IPS-NIHi7 (cell line): Measurements from ENCODE around the gene PALLD.
"Not testable (repeated sequence)": the region's sequence is repeated elsewhere in the genome, so short reads cannot be mapped to it uniquely, and the experiment has no call there.

ENCODE experiments used
- DNase-seq: peaks from one replicate; pipeline ENCODE4 v3.0.0; 2012; ENCODE audit warnings: mixed read lengths; ENCODE audit errors: extremely low spot score

PALLD gene

DNA sequence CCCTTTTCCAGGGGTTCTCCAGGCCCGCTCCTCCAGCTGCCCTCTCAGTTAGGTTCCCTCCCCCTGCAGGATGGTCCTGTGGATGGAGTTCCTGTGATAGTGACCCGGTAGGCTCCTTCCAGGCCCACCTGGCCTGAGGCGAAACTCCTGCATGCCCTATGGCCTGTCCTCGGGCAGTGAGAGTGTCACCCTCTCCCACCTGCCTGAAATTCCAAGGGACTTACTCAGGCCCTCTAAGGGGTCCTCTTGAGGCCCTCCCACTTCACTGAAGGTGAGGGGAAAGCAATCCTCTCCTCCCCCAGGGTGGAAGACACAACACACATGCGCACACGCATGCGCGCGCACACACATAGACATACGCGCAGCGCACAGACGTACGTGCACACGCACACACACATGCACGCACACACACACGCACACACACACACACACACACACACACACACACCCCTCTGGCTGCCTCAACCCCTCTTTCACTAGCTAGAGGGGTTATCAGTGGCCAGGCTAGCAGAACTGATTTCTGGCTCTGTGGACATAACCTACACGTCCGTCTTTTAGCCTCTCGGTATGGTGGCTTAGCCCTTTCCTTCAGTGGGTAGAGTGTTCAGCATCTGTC lies 297.3 kb downstream of the PALLD start:
- DNase-seq: no peak

DNA sequence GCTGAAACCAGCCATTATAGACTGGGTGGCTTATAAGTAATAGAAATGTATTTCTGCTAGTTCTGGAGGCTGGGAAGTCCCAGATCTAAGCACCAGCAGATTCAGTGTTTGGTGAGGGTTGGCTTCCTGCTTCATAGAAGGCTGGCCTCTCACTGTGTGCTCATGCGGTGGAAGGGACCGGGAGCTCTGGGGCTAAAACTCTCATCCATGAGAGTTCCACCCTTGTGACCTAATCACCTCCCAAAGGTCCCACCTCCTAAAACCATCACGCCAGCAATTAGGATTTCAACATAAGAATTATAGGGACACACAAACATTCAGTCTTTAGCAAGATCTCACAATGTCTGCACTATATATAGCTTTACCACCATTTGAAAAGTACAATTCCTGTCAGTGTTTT lies 298.0 kb downstream of the PALLD start:
- DNase-seq: no peak

DNA sequence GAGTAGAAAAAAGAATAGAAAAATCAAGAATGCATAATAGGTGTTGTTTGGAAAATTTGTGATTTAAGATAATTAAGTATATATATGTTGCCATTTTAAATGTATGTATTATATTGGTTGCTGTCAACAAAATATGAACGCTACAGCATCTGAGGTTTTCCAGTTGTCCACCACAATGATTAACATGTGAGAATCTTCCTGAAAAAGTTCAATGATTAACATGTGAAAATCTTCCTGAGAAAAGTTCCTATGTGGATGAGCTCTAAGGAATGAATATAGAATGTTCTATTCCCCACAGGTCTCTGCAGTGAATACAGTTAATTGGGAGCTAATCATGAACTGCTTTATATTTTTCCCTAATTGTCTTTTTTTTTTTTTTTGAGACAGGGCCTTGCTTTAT lies 298.5 kb downstream of the PALLD start:
- DNase-seq: no peak

DNA sequence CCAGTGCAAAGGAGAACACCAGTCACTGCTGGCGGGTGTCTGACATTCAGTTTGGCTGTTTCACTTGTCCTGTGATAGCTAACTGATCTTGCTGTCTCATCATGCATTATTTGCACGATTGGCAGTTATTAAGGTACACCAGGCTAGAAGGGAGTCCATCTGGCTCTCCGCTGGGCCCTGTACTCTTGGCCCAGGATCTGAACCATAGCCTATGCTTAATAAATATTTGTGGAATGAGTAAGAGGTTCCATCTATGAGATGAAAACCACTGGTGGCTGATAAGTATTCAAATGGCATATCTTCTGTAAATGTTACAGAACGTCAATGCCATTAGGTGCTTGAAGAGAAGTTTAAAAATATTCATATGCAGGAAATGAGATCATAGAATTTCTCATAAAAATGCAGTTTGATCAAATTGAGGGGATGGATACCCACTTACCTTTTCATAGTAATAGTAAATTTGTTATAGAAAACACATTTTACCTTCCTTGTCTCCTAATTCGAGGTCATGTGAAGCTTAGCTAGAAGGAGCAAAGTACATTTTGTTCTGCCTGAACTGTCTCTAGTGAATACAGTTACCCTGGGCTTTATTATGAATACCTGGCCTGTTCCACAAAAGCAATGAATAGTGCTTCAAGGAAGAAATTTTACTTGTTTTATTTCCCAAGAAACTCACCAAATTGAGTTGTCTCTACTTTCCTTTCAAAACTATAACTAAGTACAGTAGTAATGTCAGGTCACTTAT lies 299.7 kb downstream of the PALLD start:
- DNase-seq: no peak

DNA sequence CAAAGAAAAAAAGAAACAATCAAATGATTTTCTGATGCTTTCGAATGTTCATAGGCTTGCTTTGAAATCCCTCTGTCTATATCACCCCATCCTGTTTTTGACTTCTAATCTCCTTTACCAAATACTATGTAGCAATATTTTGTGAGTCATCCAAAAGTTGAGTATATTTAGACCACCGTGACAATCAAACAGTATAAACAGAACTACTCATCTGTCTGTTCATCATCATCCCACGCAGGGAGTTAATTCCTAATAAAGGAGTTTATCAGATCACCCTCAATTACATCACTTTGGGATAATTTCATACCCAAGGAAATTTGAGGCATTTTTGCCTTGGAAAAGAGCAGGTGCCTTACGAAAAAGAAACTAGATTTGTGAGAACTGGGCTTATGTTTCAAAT lies 300.3 kb downstream of the PALLD start:
- no peak for DNase-seq

DNA sequence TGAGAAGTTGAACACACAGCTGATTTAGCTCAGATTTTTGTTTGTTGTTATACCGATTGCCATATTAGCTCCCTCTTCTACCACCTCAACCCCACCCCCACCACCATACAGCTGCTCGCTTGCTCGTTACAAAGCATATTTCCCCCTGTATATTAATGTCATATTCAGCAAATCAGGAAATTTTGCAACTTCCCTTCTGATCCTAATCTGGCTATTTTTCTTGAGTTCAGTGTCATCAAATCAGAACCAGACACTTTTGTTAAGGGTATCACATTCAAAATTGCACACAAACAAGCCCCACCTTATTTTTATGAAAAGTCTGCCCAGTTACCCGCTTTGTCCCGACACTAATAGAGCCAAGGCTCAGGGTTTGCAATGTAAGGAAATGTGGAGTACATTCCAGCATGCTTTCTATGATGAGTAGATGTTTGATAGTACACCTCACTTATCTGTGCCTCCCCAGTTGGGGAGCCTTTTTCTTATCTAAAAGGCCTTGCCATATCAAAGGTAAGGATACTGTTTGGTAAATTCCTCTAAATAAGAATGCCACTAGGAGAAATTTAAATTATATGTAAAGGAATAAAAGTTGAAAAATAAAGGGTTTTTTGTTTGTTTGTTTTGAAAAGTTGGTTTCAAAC lies 301.0 kb downstream of the PALLD start:
- DNase-seq: no peak

DNA sequence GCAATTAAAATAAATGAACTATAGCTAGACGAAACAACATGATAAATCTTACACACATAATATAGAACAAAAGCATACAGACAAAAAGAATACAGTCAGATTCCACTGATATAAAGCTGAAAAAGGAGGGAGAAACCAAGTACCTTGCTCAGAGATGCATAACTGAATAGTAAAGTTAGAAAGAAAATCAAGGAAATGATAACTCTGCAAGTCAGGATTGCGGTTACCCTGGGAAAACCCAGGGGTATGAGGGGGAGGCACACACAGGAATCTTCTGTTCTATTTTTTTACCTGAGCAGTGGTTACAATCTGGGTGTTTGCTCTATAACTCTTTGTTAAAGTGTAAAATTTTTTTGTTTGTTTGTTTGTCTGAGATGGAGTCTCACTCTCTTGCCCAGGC lies 304.1 kb downstream of the PALLD start:
- DNase-seq: no peak

DNA sequence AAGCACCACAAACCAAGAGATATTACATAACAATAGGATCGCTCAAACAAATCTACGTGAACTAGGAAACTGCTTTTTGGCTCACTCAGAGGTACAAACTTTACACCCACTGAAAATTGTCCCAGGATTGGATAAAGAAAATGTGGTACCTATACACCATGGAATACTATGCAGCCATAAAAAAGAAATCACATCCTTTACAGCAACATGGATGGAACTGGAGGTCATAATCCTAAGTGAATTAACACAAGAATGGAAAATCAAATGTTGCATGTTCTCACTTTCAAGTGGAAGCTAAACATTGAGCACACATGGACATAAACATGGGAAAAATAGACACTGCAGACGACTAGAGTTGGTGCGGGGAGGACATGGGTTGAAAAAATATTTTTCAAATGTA lies 305.4 kb downstream of the PALLD start:
- DNase-seq: no peak

DNA sequence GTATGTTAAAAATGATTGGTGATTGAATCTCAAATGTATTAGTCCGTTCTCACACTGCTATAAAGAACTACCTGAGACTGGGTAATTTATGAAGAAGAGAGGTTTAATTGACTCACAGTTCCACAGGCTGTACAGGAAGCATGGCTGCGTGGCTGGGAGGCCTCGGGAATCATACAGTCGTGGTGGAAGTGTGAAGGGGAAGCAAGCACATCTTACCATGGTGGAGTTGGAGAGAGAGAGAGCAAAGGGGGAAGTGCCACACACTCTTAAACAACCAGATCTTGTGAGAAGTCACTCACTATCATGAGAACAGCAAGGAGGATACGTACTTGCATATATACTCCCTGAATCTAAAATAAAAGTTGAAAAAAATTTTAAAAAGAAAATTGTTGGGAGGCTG lies 306.2 kb downstream of the PALLD start:
- DNase-seq: not testable (repeated sequence)

DNA sequence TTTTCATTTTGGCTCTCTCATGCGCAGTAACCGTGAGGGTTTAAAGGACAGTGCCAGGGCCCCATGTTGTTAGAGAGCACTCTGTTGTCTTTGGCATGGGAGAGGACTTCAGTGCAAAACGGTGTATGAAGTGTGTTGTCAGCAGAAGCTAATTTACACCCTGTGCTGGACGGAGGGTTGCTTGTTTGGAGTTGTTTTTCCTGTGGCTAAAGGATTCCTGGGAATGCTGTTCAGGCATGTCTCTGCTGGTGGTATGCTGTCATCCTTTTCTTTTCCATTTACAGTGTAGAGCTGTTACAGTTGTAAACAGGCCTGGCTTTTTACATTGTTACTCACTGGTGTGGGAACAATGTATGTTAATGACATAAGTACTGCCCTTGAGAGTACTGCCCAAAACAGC lies 306.9 kb downstream of the PALLD start:
- DNase-seq: peak; percentile 67

DNA sequence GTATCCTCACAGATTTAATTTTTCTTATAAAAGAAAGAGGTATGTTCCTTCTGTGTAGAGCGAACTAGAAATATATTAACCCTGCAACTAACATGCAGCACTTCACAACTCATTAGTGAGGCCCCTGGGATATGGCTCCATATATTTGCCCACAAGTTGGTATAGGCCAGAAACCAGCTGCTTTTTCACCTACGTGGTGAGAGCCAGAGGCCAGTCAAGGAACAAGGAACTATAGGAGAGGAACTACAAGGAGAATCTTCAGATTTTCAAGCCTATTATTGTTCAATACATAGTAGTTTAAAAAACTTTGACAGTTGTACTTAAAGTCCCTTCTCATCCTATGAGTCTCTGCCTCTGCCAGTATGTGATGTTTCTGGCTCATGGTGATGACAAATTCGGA lies 307.3 kb downstream of the PALLD start:
- DNase-seq: no peak

DNA sequence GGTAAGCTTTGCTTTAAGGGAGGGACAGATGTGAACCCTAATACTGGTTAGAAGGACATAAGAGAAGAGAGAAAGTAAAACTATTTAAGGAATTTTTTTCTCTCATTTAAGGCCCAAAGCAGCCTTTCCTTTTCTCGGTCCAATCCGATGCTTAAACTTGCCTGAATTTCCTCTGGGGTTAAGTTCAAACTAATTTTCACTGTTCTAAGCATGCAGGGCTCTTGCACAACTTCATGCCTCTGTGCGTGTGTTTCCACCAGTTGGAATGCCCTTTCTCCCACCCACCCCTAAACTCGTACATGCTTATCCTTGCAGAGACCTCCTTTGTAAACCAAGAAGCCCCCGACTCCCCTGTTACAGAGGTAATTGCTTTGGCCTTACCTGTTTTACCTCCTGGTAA lies 308.5 kb downstream of the PALLD start:
- DNase-seq: no peak

DNA sequence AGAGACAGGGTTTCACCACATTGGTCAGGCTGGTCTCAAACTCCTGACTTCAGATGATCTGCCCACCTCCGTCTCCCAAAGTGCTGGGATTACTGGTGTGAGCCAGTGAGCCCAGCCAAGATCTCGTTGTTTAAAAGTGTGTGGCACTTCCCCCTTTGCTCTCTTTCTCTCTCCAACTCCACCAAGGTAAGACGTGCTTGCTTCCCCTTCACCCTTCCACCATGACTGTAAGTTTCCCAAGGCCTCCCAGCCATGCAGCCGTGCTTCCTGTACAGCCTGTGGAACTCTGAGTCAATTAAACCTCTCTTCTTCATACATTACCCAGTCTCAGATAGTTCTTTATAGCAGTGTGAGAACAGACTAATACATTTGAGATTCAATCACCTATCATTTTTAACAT lies 309.4 kb downstream of the PALLD start:
- not testable (repeated sequence) for DNase-seq

DNA sequence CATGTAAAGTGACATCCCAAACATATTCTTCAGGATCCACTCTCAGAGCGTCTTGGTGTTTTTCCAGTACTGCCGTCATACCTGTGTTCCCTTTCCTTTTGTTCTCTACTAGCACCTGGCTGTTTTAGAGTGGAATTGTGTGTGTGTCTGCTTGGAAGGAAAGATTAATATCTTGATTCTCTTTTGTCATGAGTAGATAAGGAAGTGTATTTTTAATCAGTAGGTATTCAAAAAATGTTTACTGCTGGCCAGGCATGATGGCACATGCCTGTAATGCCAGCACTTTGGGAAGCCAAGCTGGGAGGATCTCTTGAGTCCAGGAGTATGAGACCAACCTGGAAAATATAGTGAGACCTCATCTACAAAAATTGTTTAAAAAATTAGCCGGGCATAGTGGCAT lies 314.4 kb downstream of the PALLD start:
- no peak for DNase-seq

DNA sequence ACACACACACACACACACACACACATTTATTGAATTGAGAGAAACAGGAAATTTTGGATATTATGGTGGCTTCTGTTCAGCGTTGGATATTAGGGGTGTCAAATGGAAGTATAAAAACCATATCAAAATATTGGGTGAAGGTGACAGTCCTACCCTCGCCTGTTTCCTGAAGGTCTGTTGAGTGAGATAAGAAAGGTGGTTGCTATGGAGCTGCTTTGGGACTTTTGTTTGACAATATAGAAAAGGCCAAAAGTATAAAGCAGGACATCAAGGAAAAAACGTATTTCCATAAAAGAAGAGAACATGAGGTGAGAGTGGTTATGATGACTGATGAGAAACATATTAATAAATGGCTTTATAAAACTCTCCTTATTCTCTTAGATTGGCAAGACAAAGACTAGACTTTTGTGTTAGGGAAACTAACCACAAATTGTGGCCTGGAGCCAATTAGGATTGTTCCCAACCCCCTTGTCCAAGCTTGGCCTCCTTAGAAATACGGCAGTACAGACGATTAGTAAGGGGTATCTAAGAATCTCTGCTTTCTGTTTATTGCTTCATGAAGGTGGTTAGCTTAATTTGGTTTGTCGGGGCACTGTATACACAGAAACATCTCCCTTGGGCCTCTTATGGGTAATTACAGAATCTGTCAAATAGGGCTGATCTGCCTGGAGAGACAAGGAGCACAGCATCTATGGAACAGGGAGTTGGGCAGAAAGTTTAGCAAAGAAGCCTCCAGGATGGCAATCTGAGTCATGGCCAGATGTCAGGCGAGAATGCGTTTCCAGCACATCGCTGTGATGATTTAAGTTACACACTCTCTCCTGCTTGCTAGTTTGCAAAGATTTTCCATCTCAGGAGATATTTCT lies 315.2 kb downstream of the PALLD start:
- DNase-seq: no peak

DNA sequence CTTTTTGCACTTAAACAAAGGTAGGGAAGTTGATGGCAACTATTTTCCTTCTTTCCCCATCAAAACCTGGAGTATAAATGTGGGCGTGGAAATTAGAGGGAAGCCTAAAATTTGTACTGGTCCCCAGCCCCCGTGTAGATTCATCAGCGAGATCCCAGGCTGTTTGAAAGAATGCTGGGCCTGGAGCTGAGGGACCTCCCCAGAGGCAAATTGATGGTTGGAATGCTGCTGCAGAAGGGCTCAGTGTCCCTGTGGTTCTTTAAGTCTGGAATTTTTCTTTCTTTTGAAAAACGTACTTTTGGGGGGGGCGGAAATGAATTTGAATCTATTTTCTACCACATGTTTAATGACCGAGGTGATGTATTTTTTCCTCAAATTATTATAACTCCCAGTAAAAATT lies 316.0 kb downstream of the PALLD start:
- DNase-seq: no peak

DNA sequence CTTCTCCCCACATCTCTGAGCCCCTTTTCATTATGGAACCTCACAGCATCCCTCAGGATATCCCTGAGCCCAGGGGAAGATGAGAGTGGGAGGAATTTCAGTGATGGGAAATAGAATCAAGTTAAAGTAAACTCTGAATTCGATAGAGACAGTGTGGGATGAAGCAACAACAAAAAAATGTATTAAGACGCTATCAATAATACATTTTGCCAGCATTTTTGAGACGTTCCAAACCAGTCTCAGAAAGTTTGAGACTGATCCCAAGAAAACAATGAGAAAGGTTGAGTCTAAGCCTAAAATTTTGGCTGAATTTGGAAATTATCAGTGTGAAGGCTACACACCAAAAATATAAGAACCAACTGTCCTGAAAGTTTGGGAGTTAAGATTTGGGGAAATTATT lies 317.0 kb downstream of the PALLD start:
- DNase-seq: no peak

DNA sequence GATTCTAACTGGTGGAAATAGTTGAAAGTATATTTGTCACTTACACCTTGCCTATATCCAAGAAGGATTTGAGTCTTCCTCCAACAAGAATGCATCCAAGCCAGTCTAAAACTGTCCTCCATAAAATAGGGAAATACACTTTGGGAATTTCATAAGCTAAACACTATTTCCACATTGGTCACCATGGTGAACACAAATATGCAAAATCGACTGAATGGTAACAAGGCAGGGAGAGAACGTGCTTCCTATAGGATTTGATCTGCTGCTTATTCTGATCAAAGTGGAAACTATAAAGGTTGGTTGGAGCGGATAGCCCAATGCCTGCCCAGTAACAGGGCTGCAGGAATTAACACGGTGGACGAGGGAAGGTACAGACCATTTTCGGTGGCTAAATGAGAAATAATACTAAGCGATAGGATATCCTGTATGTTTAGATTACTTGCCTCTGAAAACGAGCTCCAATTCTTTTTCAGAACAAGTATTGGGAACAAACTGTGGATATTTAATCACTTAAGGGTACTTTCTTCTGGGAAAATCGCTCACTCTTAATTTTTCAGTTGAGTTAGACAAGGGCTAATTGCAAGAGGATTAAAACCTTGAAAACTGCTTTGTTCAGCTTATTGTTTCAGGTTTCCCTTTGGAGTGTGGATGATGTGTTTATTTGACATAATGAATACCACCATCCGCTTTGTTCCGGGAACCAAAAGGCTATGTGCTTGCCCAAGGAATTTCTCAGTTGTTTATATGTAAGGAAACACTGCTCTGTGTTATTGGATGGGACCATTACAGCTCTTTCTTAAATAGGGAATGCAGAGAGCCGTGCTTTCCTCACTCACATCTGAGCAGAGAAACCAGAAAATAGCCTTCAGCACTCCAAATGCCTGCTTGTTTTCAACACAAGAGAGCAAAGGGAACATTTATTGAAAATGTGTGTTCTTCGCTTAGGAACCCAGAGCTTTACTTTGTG lies 318.8 kb downstream of the PALLD start:
- DNase-seq: no peak

DNA sequence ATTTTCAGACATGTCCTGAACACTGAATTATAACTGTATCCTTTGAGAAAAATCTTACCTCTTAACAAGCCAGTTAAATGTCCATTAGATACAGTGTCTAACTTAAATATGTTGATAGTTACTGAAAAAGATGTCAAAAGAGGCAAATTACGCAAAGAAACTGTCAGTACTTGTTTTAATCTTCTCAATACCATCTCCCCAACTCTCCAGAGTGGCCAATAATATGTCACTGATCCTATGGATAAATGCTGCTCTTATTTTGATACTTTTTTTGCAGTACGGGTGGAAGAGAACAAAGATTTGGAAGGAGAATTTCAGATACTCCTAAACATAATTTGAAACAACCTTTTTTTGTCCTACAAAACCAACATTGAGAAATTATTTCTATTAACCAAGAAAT lies 320.5 kb downstream of the PALLD start:
- no peak for DNase-seq

DNA sequence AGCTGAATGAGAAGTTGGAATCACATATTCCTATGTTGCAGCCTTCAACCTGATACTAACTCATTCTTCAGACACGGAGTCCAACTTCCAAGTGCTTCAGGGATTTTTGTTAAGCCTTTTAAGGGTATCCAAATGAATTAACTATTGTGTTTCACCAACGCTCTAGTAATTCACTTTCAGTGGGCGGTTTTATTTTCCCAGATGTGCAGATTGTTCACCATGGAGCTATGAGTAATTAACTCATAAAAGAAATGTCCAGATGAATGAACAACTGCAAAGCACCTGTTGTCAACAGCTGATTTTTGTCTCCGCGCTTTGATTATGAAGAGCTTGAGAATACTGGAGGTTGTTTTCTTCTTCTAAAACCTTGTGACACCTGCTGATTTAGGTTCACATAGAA lies 325.6 kb downstream of the PALLD start:
- no peak for DNase-seq

DNA sequence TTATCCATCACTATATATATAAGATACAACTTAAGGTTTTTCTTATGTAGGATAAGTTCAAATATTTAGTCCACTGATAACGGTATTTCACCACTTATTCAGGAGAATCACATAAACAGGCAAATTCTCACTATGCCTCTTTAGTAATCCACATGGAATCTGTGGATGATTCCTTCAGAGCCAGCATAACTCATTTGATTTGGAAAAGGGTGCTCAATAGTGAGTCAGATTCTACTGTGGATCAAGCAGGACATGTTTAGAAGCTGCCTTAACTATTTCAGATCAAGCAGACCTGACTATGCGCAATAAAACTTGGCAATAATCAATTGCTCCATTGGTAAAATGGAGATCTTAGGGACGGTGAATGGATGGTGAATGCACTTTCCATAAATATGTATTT lies 329.1 kb downstream of the PALLD start:
- no peak for DNase-seq
